GM04504 (cell line): ENCODE data around the gene CAPZA1.
A peak's percentile ranks its signal among the peaks of the same experiment; 100 is the strongest.
"Not testable (repeated sequence)": the region's sequence is repeated elsewhere in the genome, so short reads cannot be mapped to it uniquely, and the experiment has no call there.

Source experiments
- DNase-seq: peaks from one replicate; pipeline ENCODE4 v3.0.0-alpha.2; 2012; ENCODE audit warnings: low read depth

CAPZA1 gene

DNA sequence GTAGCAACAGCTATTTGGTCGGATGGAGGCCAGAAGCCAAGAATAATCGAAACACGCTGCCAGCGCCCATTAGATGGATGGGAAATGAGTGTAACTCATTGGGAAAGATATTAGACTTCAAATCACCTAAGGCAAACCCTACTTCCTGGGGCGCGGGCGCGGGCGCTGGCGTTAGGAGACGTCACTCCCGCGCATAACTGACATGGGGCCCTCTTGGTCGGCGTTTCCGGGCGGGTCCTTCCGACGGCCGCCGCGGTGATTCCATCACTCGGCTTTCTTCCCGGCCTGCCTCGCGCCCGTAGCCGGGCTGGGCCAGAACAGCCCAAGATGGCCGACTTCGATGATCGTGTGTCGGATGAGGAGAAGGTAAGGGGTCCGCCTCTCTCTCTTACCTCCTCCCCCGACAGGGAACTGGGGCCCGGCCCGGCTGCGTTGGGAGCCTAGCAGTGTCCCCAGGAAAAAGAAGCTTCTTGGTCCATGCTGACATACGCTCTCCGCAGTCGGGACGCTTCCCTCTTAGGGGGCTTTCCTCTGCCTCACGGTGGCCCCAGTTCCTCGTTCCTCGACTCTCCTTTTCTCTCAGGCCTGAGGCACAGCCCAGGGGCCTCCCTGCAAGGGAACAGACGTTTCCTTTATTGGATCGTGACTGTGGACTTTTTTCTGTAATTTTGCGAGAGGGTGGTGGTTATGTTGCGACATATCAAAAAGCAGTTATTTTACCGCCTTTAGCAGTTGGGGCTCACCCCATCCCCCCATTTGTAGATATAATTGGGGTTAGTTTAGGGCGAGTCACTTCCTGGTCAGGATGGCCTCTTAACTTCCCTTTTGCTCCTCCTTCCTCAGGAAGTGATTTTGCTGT is at the start of gene CAPZA1:
TSS of gene CAPZA1 (plus strand) at position 315 of the 859 bp plus-strand sequence. CDS start at position 328, 13 bp downstream.
- peak; percentile 80 for DNase-seq

DNA sequence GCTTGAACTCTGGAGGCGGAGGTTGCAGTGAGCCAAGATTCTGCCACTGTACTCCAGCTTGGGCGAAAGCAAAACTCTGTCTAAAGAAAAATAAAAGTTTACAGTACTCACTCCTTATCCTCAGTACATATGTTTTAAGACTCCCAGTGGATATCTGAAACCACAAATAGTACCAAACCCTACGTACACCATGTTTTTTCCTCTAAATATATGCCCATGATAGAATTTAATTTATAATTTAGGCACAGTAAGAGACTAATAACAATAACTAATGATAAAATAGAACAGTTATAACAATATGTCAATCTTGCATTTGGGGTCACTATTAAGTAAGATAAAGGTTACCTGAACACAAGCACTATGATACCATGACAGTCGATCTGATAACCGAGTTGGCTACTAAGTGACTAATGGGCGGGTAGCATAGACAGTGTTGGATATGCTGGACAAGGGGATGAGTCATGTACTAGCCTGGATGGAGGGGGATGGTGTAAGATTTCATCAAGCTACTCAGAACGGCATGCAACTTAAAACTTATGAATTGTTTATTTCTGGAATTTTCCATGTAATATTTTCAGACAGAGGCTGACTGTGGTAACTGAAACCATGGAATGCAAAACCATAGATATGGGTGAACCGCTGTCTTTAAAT is 44.4 kb upstream of the CAPZA1 start:
- DNase-seq, result peak; percentile 39

DNA sequence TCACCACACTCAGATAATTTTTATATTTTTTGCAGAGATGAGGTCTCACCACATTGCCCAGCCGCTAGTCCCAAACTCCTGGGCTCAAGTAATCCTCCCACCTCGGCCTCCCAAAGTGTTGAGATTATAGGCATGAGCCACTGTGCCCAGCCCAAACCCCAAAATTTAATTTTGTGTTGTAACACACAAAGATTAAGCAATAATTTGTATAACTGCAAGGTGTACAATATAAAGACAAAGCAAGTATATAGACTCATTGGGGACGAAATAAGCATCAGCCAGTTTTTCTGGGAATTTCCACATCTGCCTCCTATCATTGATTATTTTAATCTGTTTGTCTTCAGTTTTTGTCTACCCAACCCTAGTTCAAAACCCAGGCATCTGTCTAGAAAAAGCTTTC is 43.4 kb upstream of the CAPZA1 start:
- no peak for DNase-seq

DNA sequence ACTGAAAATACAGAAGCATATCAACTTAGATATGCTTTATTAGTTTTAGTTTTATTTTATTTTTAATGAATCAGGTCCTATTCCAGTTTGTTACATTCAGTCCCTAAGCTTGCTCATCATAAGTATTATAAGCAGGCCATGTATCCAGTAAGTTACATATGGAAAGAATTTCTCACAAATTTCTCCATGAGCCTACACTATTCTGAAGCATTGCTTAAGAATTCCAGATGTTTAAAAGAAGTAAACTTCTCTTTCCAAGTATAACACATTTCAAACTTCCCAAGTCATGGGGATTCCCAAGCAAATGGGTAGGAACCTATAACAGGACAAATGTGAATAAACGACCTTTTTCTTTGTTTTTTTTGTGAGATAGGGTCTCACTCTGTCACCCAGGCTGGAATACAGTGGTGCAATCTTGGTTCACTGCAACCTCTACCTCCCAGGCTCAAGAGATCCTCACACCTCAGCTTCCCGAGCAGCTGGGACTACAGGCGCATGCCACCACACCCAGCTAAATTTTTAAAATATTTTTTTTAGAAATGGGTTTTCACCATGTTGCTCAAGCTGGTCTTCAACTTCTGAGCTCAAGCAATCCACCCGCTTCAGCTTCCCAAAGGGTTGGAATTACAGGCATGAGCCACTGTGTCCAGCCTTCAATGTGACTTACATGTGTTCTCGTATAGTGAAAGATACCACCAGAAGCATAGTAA is 39.7 kb upstream of the CAPZA1 start:
- no peak for DNase-seq

DNA sequence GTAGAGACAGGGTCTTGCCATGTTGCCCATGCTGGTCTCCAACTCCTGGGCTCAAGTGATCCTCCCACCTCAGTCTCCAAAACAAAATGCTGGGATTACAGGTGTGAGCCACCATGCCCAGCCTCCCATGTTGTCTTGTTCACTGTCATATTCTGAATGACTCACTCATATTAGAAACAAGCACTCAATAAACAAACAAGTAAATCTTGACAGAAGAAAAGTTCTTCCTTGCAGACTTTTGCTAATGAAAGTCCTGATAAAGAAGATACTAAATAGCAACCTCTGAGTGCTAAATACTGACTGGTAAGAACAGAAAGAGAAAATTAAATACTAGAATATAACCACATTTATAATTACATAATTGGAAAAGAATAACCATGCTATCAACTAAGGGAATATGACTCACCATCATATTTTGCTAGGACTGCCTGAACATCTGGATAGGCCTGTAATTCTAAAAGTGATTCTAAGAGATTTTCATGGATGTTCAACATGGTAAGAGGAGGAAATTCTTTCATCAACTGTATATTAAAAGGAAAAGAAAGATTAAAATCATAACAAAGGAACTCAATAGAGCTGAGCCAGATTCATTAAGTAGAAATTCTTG is 37.9 kb upstream of the CAPZA1 start:
- DNase-seq, result no peak

DNA sequence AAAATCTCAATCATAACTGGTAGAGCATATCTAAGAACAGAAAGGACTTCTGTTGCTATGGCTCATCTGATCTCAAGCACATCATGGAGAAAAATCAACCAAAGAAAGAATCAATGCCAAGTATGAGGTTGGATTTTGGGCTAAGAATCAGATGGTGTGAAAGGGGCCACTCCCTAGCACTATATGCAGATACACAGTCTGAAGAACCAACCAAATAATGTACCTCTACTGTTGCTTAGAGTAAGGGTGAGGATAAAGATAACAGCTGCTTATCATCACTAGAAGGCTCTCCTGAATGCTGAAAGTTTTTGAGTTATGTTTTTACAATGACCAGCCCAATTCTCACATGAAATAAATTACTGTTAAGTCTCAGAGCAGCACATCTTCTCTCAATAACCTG is 36.3 kb upstream of the CAPZA1 start:
- no peak for DNase-seq

DNA sequence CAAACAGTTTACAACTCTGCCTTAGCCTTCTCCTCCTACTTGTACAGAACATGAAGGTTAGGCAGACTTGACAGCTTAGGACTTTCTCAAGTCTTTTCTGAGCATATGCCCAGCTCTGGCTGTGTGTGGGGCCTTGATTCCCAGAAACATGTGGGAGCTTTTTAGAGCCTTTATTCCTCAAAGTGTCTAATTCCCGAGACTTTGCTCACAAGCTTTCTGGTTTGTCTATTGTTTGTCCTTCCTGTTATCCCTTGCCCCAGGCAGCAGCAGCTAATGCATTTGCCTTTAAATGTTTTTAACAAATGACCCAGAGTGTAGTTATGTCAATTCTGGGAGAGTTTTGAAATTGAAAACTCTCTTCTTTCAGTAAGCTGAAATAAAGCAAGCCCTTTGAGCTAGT is 29.9 kb upstream of the CAPZA1 start:
- DNase-seq, result no peak

DNA sequence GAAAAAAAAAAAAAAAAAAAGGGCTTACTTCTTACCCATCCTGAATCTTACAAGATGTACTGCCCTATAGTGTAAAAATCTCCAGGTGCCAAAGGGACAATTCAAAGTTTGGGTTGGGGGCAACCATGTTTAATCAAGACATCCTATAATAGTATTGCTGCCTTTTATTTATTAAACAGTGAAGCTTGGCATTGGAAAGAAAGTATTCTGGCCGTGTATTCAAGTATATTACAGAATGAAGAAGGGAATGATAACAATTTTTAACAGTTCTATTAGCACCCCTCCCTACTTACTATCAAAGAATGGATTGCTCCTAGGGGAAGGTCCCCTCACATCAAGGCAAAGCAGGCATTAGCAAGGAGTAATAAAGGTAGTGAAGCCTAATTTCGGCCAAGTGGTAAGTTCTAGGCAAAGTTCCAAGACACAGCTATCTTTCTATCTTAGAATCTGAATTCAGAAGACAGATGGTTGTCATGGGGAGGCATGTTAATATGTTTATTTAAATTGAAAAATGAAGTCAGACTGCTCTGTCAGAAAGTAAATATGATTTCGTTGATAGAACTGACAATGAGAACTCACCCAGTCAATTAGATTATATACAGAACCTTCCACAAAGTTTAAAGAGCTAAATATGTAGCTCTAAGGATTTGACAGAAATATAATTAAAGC is 25.3 kb upstream of the CAPZA1 start:
- DNase-seq, result no peak

DNA sequence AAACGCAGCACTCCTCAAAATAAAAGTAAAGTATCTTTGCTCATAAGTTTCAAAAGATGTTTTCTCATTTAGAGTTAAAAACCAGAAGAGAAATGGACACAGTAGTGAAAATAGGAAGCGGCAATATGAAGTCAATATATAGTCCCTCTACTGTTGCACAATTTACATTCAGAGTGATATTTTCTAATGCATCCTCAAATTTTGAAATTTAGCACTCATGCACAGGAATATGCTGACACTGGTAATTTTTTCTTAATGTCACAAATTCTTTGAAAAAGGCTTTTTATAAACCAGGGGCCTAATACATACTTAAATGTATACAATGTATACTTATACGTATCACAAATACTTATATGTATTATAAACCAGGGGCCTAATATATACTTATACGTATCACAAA is 20.2 kb upstream of the CAPZA1 start:
- DNase-seq, result no peak

DNA sequence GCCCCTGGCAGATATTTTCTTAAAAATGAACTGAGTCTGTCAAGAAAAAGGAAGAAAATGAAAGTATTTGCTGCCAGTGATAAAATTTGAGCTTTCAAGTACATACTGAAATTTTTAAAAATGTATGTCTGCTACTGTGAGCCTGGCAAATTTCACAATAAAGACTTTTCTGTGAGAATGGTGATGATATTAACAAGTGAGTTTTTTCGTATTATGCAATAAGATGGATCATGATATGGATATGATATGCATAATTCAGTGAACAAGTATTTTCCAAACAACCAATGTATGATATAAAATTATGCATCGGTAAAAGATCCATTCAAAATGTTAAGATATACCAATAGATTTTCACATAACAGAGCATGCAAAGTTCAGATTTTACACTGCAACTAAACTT is 16.6 kb upstream of the CAPZA1 start:
- DNase-seq, result no peak

DNA sequence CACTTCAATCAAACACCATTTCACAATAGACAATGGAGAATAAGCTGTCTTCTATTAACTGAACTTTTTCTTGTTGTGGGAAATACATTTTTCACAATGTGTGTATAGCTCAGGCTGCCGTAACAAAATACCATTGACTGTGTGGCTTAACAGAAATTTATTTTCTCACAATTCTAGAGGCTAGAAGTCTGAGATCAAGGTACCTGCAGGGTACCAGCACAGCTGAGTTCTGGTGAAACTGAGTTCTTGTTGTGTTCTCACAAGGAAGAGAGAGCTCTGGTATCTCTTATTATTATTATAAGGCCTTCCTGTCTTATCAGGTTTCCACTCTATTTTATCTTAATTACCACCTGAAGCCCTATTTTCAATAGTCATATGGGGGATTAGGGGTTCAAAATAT is 16.1 kb upstream of the CAPZA1 start:
- DNase-seq, result no peak

DNA sequence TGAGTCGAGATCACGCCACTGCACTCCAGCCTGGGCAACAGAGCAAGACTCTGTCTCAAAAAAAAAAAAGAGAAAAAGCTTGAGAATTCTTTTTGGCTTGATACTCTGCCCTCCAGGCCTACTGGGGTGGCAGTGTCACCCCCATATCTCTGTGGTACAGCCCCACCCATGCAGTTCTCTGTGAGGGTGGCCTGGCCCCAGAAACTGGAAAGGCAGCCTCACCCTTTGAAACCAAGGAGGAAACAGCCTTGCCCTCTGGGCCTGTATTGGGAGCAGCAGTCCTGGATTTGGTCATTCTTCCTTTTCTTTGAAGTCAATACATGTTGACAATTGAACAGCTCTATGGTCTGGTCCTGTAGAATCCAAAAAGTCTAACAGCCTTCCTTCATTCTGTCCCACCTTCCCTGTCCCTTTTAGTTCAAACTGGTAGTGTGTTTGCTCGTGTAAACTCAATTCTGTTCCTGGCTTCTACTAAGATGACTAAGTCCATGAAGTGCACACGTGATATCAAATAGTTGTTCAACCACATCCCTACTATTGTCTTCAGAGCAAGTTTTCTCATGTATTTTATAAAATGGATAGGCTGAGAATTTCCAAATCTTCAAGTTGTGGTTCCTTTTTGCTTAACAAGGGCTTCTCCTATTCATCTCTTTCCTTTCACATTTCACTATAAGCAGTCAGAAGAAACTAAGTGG is 13.9 kb upstream of the CAPZA1 start:
- DNase-seq, result no peak

DNA sequence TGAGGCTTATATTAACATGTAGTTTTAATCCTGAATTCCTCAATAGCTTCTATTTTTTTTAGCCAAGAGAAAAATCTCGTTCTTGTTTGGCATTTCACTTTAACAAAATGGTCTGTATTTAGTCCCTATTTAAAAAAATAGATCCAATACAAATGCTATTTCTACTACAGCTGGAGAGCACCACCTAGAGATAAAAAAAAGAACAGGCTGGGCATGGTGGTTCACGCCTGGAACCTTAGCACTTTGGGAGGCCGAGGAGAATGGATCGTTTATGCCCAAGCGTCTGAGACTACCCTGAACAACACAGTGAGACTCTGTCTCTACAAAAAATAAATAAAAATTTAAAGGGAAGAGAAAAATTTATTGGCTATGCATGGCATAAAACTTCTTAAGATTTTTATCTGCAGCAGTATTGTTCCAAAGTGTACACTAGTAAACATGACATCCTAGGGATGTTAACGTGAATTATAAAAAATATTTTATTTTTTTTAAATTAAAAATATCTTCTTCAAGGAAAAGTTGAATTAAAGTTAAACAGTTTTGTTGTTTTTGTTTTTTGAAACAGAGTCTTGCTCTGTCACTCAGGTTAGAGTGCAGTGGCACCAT is 5.1 kb upstream of the CAPZA1 start:
- no peak for DNase-seq

DNA sequence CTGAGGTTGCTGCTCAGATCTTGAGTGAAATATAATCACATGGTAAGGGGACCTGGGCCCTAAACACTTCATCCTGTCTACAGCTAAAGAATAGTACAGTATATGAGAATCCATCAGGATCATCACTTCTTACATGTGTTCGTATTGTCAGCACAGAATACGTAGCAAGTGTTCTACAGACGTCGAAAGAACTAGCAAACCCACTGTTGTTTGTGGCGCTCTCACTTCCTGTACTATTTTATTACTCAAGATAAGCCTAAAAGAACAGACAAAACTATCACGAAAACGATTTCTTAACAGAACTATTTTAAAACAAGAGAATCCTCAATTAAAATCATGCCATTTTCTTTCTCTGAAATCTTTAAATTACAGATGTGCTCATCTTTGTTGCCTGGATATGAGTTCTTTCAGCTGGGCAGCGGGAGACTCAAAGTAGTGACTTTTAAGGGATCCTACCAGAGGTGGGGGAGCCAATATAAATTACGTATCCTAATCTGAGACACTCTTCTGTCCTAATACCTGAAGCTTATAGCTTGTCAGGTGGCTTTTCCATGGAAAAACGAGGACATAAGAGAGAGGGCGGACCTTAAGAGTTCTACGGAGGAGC is 1.4 kb upstream of the CAPZA1 start:
- no peak for DNase-seq

DNA sequence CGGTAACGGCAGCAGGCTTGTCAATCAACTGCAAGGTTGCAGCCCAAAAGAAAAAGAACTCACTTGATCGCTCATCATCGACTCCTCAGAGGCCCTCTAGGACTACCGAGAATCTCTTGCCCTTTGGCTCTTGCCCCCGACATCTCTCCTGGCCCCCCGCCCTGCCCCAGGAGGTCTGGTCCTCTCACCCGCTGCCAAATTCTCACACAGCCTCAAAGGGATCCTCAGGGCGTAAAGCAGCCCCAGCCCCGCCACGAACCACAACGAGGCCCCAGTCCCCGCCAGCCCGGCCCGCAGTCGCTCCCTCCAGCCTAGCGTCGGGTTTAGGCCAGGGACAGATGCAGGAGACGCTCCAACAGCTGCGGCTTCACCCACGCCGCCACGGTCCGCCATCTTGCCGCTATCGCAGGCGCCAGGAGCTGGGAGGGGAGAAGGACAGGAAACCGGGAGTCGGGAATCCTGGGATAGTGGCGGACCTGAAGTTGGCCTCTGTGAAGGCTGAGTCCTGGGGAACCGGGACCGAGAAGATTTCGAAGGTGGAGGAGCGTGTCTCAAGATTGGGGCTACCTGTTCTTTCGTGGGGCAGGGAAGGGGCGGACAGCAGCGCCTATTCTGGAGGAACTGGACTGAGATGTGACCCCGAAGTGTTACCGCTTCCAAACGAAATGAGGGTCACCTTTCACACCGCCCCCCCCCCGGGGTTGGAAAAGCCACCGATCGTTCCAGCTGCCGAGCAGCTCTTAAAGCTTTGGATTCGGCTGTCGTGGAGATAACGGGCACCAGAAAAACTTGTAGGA is 713 bp upstream of the CAPZA1 start, which contains the start of gene ST7L:
TSS of gene ST7L (minus strand) at position 421 of the 797 bp plus-strand sequence. CDS start at position 393, 28 bp downstream.
- peak; percentile 51 for DNase-seq

DNA sequence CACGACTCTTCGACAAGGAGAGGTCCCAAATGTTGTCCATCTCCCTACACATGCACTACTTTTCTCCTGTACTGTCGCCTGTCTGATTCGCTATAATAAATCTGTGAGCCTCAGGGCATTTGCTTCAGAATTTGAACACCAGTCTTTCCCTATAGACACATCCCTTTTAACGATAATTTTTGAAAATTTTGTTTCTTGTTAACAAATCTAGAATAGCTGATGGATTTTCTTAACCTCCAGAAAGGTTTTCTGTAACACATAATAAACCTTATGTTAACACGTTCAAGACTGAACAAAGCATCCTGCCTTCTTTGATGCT is 704 bp downstream of the CAPZA1 start:
- no peak for DNase-seq

DNA sequence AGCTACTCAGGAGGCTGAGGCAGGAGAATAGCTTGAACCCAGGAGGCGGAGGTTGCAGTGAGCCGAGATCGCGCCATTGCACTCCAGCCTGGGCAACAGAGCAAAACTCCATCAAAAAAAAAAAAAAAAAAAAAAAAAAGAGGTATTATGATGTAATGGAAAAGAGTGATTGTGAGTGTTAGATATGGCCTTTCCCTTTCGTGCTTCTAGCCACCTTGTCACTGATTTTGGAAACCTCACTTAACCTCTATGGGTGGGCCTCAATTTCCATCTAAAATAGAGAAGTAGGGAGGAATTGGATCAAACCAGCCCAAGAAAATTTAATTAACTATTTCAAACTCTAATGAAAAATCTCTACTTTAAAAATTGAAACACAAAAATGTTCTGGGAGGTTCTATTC is 4.9 kb downstream of the CAPZA1 start:
- not testable (repeated sequence) for DNase-seq

DNA sequence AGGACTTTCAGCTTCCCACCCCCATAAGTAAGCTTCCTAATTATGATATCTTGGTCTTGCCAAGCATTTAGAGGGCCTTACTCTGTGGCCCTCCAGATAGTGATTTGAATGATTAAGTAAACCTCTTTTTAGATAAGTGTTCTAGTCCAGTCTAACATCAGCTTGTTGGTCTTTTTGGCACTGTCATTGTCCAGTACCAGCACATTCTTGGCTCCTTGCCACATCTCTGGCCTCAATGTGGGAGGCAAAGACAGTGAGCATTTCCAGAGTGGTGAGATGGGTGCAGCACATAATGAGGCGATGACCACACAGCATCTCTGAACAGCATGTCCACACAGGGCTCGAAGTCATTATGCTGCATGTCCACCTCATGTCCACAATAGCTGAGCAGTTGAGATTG is 6.1 kb downstream of the CAPZA1 start:
- no peak for DNase-seq

DNA sequence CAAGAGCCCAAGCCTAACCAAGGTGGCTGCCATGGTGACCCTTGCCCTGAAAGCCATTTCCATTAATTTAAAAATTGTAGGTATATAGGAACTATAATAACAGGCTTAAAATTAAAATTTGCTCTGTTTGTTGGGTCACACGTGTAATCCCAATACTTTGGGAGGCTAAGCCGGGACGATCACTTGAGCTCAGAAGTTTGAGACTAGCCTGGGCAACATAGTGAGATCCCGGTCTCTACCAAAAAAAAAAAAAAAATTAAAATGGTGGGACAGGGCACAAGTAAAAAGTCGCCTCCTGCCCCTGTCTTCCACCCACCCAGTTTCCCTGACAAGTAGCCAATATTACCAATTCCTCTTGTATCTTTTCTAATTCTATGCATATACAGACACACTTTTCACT is 6.6 kb downstream of the CAPZA1 start:
- DNase-seq, result no peak

DNA sequence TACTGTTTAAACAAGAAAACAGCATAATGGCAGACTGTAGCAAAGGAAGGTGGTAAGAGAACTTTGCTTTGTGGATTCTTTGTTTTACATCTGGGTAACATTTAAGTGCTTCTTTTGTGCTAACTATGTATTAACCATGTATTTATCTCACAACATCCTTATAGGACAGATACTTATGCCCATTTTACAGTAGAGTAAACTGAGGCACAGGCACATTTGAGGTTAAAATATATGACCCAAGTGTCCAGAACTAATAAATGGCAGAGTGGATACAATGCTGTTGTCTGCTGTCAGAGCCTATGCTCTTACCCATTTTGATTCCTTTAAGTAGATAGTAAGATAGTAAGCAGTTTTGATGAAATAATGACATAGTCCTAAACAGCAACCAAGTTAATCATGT is 7.3 kb downstream of the CAPZA1 start:
- DNase-seq, result no peak
